IPS-18c (cell line): Measurements from ENCODE around the gene NFKBIL1.

Source experiments
- H3K4me3 ChIP-seq: 2 replicates; pipeline ENCODE4 v1.7.0; 2013; ENCODE audit warnings: low read depth, mild to moderate bottlenecking, low read length, moderate library complexity; ENCODE audit not compliant: insufficient read depth
- H3K9me3 ChIP-seq: one replicate; pipeline ENCODE4 v1.6.1; 2013; ENCODE audit warnings: mild to moderate bottlenecking, low read length, moderate library complexity; ENCODE audit not compliant: control insufficient read depth, insufficient read depth

NFKBIL1 gene

GRCh38 chr6:31575335-31575901, 28.0 kb downstream of the NFKBIL1 start, which contains the start of gene TNF:
TSS of gene TNF (plus strand) at chr6:31575565. CDS start at chr6:31575742, 177 bp downstream.
- no peaks in the 10 kb centered on the region for H3K9me3 ChIP-seq
- H3K4me3 ChIP-seq = no peak within 1 kb of the TSS

GRCh38 chr6:31575952-31576685, 28.7 kb downstream of the NFKBIL1 start:
- Histone ChIP-seq H3K4me3 (no peak overlapping the region), H3K9me3 (peaks cover 5% of the 10 kb centered on the region)

- Histone ChIP-seq H3K9me3 (peaks cover 5% of the 10 kb centered on the region), H3K4me3 (no peak overlapping the region)
Measured at GRCh38 chr6:31576897-31577578, 29.6 kb downstream of the NFKBIL1 start.

GRCh38 chr6:31577579-31577966, 30.2 kb downstream of the NFKBIL1 start:
- Histone ChIP-seq H3K9me3 (peaks cover 5% of the 10 kb centered on the region), H3K4me3 (no peak overlapping the region)

- Histone ChIP-seq H3K9me3 (peaks cover 5% of the 10 kb centered on the region), H3K4me3 (no peak overlapping the region)
Measured at GRCh38 chr6:31578184-31579118, 31.0 kb downstream of the NFKBIL1 start.

GRCh38 chr6:31579119-31579505, 31.7 kb downstream of the NFKBIL1 start:
- H3K4me3 ChIP-seq = no peak overlapping the region
- peaks cover 5% of the 10 kb centered on the region for H3K9me3 ChIP-seq

- H3K4me3 ChIP-seq = no peak overlapping the region
- peaks cover 5% of the 10 kb centered on the region for H3K9me3 ChIP-seq
Measured at GRCh38 chr6:31579546-31580437, 32.4 kb downstream of the NFKBIL1 start.

- Histone ChIP-seq H3K4me3 (peak overlapping the region; percentile 98), H3K9me3 (peaks cover 5% of the 10 kb centered on the region)
Measured at GRCh38 chr6:31580438-31580740, 33.0 kb downstream of the NFKBIL1 start.

- Histone ChIP-seq H3K4me3 (peak overlapping the region; percentile 98), H3K9me3 (peaks cover 5% of the 10 kb centered on the region)
Measured at GRCh38 chr6:31580807-31581433, 33.5 kb downstream of the NFKBIL1 start.

GRCh38 chr6:31581434-31582229, 34.2 kb downstream of the NFKBIL1 start:
- Histone ChIP-seq H3K9me3 (peaks cover 5% of the 10 kb centered on the region), H3K4me3 (peak overlapping the region; percentile 98)

GRCh38 chr6:31582230-31582643, 34.8 kb downstream of the NFKBIL1 start, which contains the start of gene LTB:
TSS of gene LTB (minus strand) at chr6:31582424. CDS start at chr6:31582417, 7 bp downstream.
- Histone ChIP-seq H3K9me3 (peaks cover 5% of the 10 kb centered on the region), H3K4me3 (peak within 1 kb of the TSS; percentile 98)

- H3K4me3 ChIP-seq = no peak overlapping the region
- H3K9me3 ChIP-seq = peaks cover 5% of the 10 kb centered on the region
Measured at GRCh38 chr6:31585491-31585890, 38.1 kb downstream of the NFKBIL1 start.

GRCh38 chr6:31586008-31586407, 38.6 kb downstream of the NFKBIL1 start, which contains the start of gene LST1:
TSS of gene LST1 (plus strand) at chr6:31586277. CDS start at chr6:31587300, 1,023 bp downstream.
- H3K9me3 ChIP-seq = peaks cover 2% of the 10 kb centered on the region
- H3K4me3 ChIP-seq = no peak within 1 kb of the TSS

GRCh38 chr6:31586599-31587281, 39.3 kb downstream of the NFKBIL1 start:
- Histone ChIP-seq H3K4me3 (no peak overlapping the region), H3K9me3 (no peaks in the 10 kb centered on the region)
